Bronchial epithelial cell (primary cell): ENCODE results near the gene CDC45. TPM values are rescaled to one million over a fixed set of nuclear protein-coding genes. Genes with fewer than 3 reads are reported as not detected.

Experiments used
- DNase-seq: peaks from one replicate; pipeline ENCODE4 v3.0.0-alpha.2; 2010; ENCODE audit warnings: low read depth
- FAIRE-seq: peaks from 2 replicates; lab custom pipeline; 2011; peaks lifted over from hg19 to GRCh38; lab: Jason Lieb, UNC
- H3K27me3 ChIP-seq: 2 replicates; pipeline ENCODE4 v1.5.1; 2011; ENCODE audit warnings: low read length; ENCODE audit not compliant: control insufficient read depth, insufficient read depth
- H3K36me3 ChIP-seq: 2 replicates; pipeline ENCODE4 v1.5.1; 2011; ENCODE audit warnings: low read length; ENCODE audit not compliant: control insufficient read depth, insufficient read depth
- H3K4me3 ChIP-seq: 2 replicates; pipeline ENCODE4 v1.5.1; 2011; ENCODE audit warnings: mild to moderate bottlenecking, low read depth, low read length, control low read depth
- CTCF ChIP-seq: IDR thresholded peaks from 2 replicates; pipeline ENCODE4 v1.5.1; 2011; ENCODE audit warnings: mild to moderate bottlenecking, moderate library complexity, low read length, control low read depth, inconsistent platforms; ENCODE audit not compliant: insufficient read depth, severe bottlenecking
- total RNA-seq: library from RNA; depleted of rRNA; stranded (reverse); fragments of >200 nt; gene quantifications from 2 replicates; pipeline ENCODE4 v1.2.1, GENCODE V29; 2014

The CDC45 gene
- total RNA-seq, 1 donor from 2014 or later = 0.26 TPM

- Histone ChIP-seq H3K4me3 (no peak overlapping the region), H3K36me3 (no peaks in the 10 kb centered on the region), H3K27me3 (no peaks in the 10 kb centered on the region)
- no peak for FAIRE-seq
- no peak for DNase-seq
- no peak for TF ChIP-seq CTCF
Measured at GRCh38 chr22:19496324-19496630, 16.6 kb downstream of the CDC45 start.

GRCh38 chr22:19497245-19497644 is 17.5 kb downstream of the CDC45 start:
- DNase-seq (peak; percentile 94), FAIRE-seq (no peak)
- no peak overlapping the region for H3K4me3 ChIP-seq
- no peak for TF ChIP-seq CTCF
- H3K36me3 ChIP-seq = no peaks in the 10 kb centered on the region
- no peaks in the 10 kb centered on the region for H3K27me3 ChIP-seq

DNA sequence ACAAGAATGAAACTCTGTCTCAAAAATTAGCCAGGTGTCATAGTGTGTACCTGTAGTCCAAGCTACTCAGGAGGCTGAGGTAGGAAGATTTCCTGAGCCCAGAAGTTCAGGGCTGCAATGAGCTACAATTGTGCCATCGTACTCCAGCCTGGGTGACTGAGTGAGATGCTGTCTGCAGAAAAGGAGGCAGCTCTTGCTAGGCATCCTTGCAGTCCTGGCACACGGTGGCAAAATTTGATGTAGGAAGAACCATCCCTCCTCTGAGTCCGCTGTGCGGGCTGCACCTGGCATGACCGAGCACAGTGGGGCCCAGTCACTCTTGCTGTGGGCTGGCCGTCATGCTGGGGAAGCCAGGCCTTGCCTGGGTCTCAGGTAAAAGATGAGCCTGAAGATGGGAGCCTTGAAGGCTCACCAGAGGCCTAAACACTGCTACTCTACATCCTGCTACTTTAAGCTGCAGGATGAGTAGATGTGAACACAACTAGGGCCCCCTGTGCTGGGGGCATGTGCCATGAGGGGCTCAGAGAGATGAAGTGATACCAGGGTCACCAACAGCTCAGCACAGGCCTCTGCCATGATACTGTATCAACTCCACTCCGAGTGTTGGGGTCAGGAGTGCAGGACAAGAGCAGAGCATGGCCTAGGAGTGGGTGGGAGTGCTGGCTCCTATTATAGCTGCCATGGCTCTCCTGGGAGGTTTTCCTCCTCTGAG is 18.6 kb downstream of the CDC45 start:
- Histone ChIP-seq H3K4me3 (no peak overlapping the region), H3K36me3 (no peaks in the 10 kb centered on the region), H3K27me3 (no peaks in the 10 kb centered on the region)
- no peak for TF ChIP-seq CTCF
- FAIRE-seq = no peak
- no peak for DNase-seq

DNA sequence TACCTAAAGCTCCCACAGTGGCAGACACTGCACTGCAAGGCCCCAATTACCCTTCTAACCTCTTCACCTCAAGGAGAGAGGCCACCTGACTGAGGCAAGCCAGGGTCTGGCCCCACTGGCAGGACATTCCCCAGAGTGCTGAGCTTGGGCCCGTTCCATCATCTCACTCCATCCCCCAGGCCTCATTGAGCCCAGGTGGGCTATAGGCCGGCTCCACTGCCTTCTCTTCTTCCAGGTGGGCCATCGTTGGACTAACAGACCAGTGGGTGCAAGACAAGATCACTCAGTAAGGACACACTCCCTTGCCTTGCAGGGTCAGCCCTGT is 19.1 kb downstream of the CDC45 start:
- no peaks in the 10 kb centered on the region for H3K36me3 ChIP-seq
- no peak for FAIRE-seq
- no peak overlapping the region for H3K4me3 ChIP-seq
- no peak for DNase-seq
- TF ChIP-seq CTCF = no peak
- H3K27me3 ChIP-seq = no peaks in the 10 kb centered on the region

- Histone ChIP-seq H3K27me3 (no peaks in the 10 kb centered on the region), H3K4me3 (no peak overlapping the region), H3K36me3 (no peaks in the 10 kb centered on the region)
- no peak for TF ChIP-seq CTCF
- FAIRE-seq (no peak), DNase-seq (no peak)
Measured at GRCh38 chr22:19499236-19499879, 19.6 kb downstream of the CDC45 start.

DNA sequence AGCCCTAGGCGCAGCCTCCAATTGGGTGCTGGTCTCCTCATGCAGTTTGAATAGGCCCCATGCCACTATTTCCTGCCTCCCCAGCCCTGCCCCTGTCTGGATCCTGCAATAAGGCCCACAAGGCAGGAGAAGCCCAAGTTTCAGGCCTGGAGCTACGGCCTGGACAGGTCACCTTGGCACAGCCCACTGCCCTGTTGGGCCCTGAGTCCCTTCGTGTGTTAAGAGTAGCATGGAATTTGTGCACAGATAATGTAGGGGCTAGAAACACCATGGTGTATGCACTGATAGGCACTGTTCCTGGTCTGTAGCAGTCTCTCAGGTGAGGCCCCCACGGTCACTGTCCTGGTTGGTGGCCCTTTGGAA is 20.1 kb downstream of the CDC45 start:
- no peak for TF ChIP-seq CTCF
- no peaks in the 10 kb centered on the region for H3K36me3 ChIP-seq
- FAIRE-seq (no peak), DNase-seq (no peak)
- no peaks in the 10 kb centered on the region for H3K27me3 ChIP-seq
- no peak overlapping the region for H3K4me3 ChIP-seq
